EL (cell line): ENCODE results near the gene NADK.

Source experiments
- DNase-seq: peaks from one replicate; pipeline ENCODE4 v3.0.0-alpha.2; 2016

Gene NADK

DNA sequence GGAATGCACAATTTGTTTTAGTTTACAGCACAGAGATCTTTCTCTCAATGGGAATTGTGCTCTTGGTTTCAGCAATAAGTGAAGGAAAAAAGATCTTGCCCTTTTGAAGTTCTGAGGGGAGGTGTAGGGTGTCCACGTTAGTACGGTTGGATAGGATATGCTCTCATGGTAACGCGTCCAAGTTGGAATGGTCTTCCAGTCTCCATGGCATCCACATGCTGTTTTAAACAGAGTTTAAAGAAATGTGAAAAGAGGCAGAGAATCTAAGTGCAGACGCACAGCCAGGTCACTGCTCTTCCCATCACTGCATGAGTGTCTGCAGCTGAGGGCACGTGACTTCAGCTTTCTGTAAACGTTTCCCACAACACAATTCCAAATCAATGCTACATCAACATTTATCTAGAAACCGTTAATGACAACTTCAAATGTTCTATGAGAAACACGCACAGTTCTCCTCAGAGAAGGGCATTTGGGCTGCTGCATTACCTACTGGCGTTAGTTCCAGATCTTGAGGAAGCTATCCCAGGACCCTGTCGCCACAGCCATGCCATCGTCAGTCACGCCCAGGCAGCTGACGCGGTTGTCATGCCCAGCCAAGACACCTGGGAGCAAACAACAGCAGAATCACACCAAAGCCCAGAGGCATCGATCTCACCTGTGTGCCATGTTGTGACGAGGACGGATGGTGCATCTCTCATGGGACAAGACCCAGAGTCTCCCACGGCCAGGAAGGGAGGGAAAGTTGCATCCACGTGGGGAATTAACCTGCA lies 8.8 kb upstream of the NADK start:
- no peak for DNase-seq

DNA sequence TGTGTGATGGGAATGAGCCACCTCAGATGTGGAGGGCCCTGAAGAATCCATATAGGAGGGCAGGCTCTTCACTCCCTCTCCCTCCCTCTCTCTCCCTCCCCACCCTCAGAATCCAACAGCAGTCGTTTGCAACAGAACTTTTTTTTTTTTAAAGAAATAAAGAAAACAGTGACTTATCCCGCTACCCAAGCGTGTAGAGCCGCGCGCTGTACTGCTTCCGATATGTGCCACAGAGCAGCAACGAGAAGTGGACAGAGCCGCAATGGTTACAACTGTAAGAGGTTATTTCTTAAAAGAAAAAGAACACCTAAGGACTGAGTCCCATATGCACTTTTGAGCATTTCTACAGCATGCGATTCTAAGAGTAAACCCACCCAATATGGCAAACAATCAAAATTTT lies 7.4 kb upstream of the NADK start:
- no peak for DNase-seq

GRCh38 chr1:1784933-1785332 lies 6.7 kb upstream of the NADK start:
- no peak for DNase-seq

- DNase-seq: no peak
Measured at GRCh38 chr1:1783320-1783719, 5.0 kb upstream of the NADK start.

DNA sequence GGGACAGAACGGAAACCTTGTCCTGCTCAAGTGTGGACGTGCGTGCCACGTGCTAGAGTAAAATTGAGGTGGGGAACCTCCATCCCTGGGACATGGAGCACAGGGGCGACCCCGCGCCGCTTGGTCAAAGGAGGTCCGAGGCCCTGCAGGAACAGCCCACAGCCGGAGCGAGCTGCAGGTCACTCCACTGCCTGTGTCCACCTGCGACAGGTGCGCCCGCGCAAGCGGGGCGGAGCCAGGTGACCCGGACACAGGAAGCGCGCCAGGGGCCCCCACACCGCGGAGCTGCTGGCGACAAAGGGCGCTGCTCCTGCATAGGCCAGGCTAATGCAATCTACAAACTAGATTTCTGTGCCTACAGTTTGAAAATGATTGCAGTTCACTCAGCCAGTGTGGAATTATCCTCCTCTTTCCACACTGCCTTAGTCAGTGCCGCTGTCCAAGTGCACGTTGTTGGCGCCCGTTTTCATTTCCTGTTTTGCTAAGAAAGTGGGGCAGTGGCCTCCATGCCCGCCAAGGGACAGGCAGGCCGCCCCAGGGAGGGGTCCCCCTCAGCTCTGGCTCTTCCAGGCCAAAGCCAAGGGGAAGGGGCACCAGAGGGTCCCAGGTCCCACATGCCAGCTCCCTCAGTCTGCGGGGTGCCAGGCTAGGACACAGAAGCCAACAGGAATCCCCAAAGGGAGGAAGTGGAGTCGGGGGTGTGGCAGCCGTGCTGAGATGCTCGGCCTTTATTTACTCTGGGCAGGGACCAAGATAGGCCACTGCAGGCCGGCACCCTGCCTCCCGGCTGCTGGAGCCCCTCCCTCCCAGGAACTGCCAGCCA lies 4.3 kb upstream of the NADK start:
- peak; percentile 70 for DNase-seq

DNA sequence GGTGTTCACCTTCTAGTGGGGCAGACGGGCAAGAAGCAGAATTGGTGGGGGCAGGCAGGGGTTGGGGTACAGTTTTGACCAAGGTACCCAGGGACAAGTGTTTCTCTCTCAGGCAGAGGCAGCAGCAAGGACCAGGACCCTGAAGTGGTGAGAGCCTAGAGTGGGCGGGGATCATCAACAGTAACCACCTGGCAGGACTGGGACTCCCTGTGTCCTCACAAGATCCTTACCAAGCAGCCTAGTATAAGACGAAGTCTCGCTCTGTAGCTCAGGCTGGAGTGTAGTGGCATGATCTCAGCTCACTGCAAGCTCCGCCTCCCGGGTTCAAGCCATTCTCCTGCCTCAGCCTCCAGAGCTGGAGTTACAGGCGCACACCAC lies 3.2 kb upstream of the NADK start:
- DNase-seq: no peak

DNA sequence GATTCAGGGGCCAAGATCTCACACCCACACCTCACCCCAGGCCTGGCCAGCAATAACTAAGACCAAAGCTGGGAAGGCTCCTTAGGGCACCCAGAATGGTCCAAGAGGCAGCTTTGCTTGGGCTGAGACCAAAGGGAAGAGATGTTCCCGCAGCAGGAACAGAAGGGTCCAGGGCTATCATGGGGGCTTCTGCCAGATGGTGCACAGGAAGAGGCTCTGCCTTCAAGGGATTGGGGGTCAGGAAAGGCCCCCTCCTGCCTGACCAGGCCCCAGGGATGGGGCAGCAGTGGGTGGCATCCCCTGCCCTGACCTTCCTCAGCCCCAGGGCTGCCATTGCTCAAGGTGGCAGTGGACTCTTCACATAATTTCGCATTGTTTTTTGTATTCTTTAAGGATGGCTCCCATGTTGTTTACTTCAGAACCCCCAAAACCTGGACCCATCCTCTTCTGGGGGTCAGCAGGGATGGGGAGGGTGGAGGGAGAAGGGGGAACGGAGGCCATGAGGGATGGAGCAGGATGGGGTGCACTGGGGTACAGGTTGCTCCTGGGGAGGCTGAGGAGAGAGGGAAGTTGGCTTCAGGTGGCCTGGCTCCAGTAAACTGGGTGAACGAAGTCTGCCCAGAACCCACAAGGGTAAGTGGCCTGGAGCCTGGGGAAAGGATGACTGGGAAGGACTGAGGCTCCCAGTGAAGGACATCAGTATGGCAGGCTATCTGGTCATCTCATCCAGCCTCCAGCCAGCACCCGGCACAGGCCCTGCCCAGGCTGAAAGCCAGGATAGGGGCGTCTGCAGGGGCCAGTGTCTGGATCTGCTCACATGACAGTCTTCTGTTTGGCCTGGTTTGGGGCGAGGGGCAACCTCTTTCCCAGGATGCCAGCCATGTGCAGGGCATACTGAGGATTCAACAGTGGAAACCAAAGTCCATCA lies 2.6 kb upstream of the NADK start:
- no peak for DNase-seq

GRCh38 chr1:1779691-1780597 lies 1.7 kb upstream of the NADK start:
- peak; percentile 66 for DNase-seq

- DNase-seq: no peak
Measured at GRCh38 chr1:1779320-1779675, 1.0 kb upstream of the NADK start.

- DNase-seq: peak; percentile 36
Measured at GRCh38 chr1:1778663-1779319, 521 bp upstream of the NADK start.

DNA sequence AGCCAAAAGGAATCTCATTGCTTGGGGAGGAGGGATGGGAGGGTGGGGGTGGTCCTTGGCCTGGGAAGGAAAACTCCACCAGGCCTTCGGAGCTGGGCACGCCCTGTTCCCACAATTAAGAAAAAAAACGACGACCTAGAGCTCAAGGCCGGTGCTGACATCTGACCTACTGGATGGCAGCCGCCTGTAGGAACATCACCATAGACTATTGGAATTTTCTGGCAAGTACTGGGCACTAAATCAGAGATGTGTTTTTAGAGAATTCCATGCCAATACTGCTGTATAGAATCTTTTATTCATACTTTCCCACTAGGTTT lies 729 bp downstream of the NADK start:
- peak; percentile 44 for DNase-seq

- DNase-seq: peak; percentile 14
Measured at GRCh38 chr1:1776672-1777582, 1.3 kb downstream of the NADK start.

DNA sequence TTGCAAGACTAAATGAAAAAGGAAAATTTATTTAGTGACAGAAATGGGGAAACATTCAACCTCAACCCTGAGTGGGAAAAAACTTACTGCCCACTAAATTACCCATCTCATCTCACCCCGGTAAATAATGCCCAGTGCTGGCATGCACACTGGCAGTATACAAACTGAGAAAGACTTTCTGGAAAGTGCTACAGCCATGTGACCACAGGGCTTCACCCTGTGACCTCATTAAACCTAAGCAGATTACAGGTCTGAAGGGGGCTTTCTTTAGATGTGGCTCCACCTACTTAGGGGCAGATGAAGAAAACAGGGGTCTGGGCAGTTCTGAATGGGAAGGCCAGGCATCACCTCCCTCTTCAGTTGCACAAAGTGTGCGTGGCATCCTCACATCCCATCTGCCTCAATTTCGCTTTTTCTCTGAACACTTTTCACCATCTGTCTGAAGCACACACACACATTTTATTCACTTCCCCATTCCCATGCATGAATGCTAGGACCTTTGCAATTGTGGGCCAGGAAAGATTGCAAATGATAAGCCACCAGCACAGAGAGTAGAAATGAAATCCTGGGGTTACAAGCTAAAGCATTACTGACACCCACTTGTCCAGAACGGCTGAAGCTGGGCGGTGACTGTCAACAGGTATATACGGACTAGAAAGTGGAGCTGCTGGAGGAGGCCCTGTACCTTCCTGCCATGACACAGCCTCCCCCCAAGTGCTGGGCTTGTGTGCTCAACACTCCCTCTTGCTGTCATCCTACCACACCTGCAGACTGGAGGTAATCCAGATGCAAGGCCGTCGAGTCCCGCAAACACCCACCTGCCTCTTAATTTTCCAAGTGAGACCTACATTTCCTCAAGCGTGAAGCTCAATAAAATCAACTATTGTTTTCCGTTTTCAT lies 2.7 kb downstream of the NADK start:
- DNase-seq: no peak

DNA sequence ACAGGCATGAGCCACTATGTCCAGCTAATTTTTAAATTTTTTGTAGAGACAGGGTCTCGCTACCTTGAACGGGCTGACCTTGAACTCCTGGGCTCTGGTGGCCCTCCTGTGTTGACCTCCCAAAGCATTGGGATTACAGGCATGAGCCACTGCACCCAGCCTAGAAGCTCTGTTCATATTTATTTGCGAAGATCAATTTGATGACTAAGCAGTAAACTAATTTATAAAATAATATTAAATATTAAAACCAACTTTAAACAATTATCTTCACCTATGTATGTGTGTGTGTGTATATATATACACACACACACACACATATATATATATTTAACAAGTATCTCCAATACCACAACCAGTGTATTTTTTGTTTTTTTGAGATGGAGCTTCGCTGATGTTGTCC lies 4.4 kb downstream of the NADK start:
- DNase-seq: no peak

DNA sequence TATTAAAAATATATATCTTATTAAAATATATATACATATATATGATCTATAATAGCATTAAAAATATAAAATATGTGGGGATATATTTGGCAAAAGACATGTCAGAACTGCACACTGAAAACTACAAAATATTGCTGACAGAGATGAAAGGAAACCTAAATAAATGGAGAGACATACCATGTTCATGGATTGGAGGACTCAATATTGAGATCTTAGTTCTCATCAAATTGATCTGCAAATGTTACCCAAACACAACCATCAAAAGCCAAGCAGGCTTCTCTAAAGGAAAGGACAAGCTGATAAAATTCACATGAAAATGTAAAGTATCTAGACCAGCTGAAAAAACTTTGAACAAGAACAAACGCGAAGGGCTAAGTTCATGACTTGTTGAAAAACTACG lies 7.2 kb downstream of the NADK start:
- no peak for DNase-seq

DNA sequence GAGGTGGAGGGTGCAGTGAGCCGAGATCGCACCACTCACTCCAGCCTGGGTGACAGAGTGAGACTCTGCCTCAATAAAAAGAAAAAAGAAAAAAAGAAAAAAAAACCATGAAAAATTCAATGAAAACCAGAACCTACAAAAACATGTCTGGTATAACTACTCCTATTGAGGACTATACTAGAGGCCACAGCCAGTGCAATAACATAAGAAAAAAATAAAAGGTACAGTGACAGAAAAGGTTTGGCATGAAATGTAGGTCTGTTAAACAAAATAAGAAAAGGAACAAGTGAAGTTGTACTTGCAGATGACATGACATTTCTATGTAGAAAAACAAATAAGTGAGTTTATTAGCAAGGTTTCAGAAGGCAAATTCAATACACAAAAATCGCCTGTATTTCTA lies 8.2 kb downstream of the NADK start:
- DNase-seq: no peak

DNA sequence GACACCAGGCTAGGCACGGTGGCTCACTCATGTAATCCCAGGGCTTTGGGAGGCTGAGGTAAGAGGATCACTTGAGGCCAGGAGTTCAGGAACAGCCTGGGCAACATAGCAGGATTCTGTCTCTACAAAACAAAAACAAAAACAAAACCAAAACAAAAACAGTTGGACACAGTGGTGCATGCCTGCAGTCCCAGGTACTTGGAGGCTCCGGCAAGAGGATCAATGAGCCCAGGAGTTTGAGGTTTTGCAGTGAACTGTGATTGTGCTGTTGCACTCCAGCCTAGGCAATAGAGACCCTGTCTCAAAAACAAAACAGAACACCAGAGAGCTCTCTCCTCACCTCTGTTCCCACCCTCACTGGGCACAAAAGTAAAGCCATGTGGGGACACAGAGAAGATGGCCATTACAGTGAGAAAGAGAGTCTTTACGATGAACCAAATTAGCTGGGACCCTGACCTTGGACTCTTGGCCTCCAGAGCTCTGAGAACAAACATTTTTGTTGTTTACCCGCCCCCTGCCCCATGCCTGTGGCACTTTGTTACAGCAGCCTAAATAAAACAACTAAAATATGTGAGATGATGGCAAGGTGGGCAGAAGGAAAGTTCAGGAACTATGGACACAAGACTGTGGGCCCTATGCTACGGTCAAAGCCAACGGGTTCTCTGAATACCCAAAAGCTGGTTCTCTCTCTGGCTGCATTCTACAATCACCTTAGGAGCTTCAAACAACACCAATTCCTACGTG lies 9.8 kb downstream of the NADK start:
- no peak for DNase-seq

DNA sequence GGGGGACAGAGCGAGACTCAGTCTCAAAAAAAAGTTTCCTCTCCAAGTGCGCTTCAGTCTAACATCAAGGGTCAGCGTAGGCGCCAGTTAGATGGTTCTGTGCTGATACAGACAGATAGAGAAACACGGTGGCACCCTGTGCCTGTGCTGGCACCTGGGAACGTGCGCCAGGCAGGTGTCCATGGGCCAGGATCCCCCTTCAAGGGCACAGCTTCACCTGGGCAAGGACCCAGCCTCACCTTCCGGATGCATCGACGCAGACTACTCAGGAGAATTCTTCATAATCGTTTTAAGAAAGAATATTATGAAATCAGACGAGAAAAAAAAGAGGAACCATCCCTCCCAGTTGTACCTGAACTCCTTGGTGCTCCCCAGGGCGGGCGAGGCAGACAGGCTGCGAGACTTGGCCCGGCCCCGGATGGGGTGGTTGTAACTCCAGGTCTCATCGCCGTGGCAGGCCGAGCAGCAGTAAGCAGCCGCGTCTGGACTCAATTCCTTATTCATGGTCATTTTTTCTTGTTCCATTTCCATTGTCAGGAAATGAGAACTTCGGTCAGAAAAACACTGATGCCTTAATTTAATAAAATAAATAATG lies 13.3 kb downstream of the NADK start:
- no peak for DNase-seq
